B cell (primary cell): Measurements from ENCODE around the gene SENP3. TPM values are rescaled to one million over a fixed set of nuclear protein-coding genes. Genes with fewer than 3 reads are reported as not detected.

Experiments used
- ATAC-seq: fragments of 200-7000 bp; cut with Tn5 transposase; one replicate; pipeline ENCODE4 v1.10.0; 2021; ENCODE audit warnings: low read depth, mild to moderate bottlenecking, moderate number of reproducible peaks, moderate library complexity
- CTCF ChIA-PET: fragments of 350-600 bp; sonication (Branson Sonifier 250); formaldehyde crosslinking; loops from one replicate; lab custom pipeline; 2021; ENCODE audit warnings: antibody characterized with exemption, inconsistent platforms; lab: Charles Lee
- POLR2A ChIA-PET: fragments of 350-600 bp; sonication (Branson Sonifier 250); formaldehyde crosslinking; loops from one replicate; lab custom pipeline; 2021; ENCODE audit warnings: antibody characterized with exemption; lab: Charles Lee
- DNase-seq: peaks from one replicate; pipeline ENCODE4 v3.0.0; 2013
- H2AFZ ChIP-seq: 2 replicates; pipeline ENCODE4 v1.6.1; 2012; ENCODE audit warnings: mild to moderate bottlenecking, low read depth, low read length; ENCODE audit not compliant: insufficient read depth, poor library complexity, severe bottlenecking
- H3K27ac ChIP-seq, 2 donors: 1 replicate in 1 of 2; 2 replicates in 1 of 2; pipeline ENCODE4 v1.5.1; 2012 to 2013; ENCODE audit warnings: low read length in 2 of 2, mild to moderate bottlenecking in 2 of 2, moderate library complexity in 1 of 2
- H3K27me3 ChIP-seq, 4 experiments: fragments of 200-600 bp in 1 of 4; sonication (generic) in 1 of 4; replicated peaks in 1 of 4; 1 replicate in 2 of 4; 2 replicates in 2 of 4; pipeline versions ENCODE4 v1.6.1 to v1.7.0; 2013 to 2016; ENCODE audit warnings: low read length in 3 of 4, mild to moderate bottlenecking in 2 of 4, mixed read lengths in 1 of 4, moderate library complexity in 1 of 4; ENCODE audit not compliant: insufficient read depth in 4 of 4, control insufficient read depth in 3 of 4; ENCODE audit errors: control extremely low read depth in 1 of 4
- H3K36me3 ChIP-seq, 2 experiments: replicated peaks in 1 of 2; 1 replicate in 1 of 2; 2 replicates in 1 of 2; pipeline versions ENCODE4 v1.6.1 to v1.7.1; 2013; ENCODE audit warnings: low read length in 1 of 2; ENCODE audit not compliant: insufficient read depth in 2 of 2, control insufficient read depth in 1 of 2; ENCODE audit errors: control extremely low read depth in 1 of 2, extremely low read depth in 1 of 2
- H3K4me1 ChIP-seq, 2 donors: fragments of 200-600 bp in 1 of 2; sonication (generic) in 1 of 2; 1 replicate in 1 of 2; 2 replicates in 1 of 2; pipeline versions ENCODE4 v1.5.1 to v1.6.1; 2013 to 2017; ENCODE audit warnings: low read length in 2 of 2; ENCODE audit not compliant: control insufficient read depth in 2 of 2, insufficient read depth in 2 of 2
- H3K4me2 ChIP-seq: replicated peaks from 2 replicates; pipeline ENCODE3; 2012; ENCODE audit warnings: mild to moderate bottlenecking, low read depth, low read length; ENCODE audit not compliant: poor library complexity, severe bottlenecking
- H3K4me3 ChIP-seq, 5 experiments: fragments of 200-600 bp in 1 of 5; sonication (generic) in 1 of 5; 1 replicate in 3 of 5; 2 replicates in 2 of 5; pipeline versions ENCODE4 v1.5.1 to v1.7.0; 2011 to 2016; ENCODE audit warnings: low read length in 4 of 5, mild to moderate bottlenecking in 4 of 5, low read depth in 2 of 5, control low read depth in 1 of 5, moderate library complexity in 1 of 5; ENCODE audit not compliant: insufficient read depth in 1 of 5; ENCODE audit errors: control extremely low read depth in 1 of 5, extremely low read depth in 1 of 5
- H3K79me2 ChIP-seq: fragments of 200-600 bp; sonication (generic); one replicate; pipeline ENCODE4 v1.6.0; 2016; ENCODE audit warnings: low read length; ENCODE audit not compliant: control insufficient read depth, insufficient read depth
- H3K9ac ChIP-seq: fragments of 200-600 bp; sonication (generic); 2 replicates; pipeline ENCODE4 v1.6.1; 2017; ENCODE audit warnings: mild to moderate bottlenecking, low read length, moderate library complexity
- H3K9me3 ChIP-seq, 3 donors: one replicate each; pipeline versions ENCODE4 v1.6.1 to v1.7.1; 2013; ENCODE audit warnings: low read length in 2 of 3; ENCODE audit not compliant: control insufficient read depth in 2 of 3, insufficient read depth in 1 of 3; ENCODE audit errors: control extremely low read depth in 1 of 3
- H4K20me1 ChIP-seq: 2 replicates; pipeline ENCODE4 v1.6.0; 2012; ENCODE audit warnings: mild to moderate bottlenecking, low read length; ENCODE audit not compliant: insufficient read depth, control insufficient read depth, poor library complexity, severe bottlenecking
- H3K27ac Mint-ChIP-seq: one replicate; pipeline ENCODE4 v1.8.0; 2021; ENCODE audit warnings: mixed read lengths
- H3K27me3 Mint-ChIP-seq: one replicate; pipeline ENCODE4 v1.8.0; 2021; ENCODE audit warnings: mixed read lengths
- H3K4me1 Mint-ChIP-seq: one replicate; pipeline ENCODE4 v1.8.0; 2021; ENCODE audit warnings: mixed read lengths
- H3K4me3 Mint-ChIP-seq: one replicate; pipeline ENCODE4 v1.8.0; 2021; ENCODE audit warnings: mixed read lengths
- H3K9me3 Mint-ChIP-seq: one replicate; pipeline ENCODE4 v1.8.0; 2022; ENCODE audit warnings: mixed read lengths; ENCODE audit not compliant: insufficient read depth
- CTCF ChIP-seq: fragments of 200-600 bp; IDR thresholded peaks from one replicate; pipeline ENCODE4 v1.8.0; 2022; ENCODE audit warnings: antibody characterized with exemption, mild to moderate bottlenecking
- EZH2 ChIP-seq: IDR thresholded peaks from 2 replicates; pipeline ENCODE4 v1.6.1; 2012; ENCODE audit warnings: borderline replicate concordance, low read depth, mild to moderate bottlenecking, moderate library complexity, low read length; ENCODE audit not compliant: insufficient read depth, poor library complexity, severe bottlenecking
- WGBS: methylation state at CpG from one replicate; pipeline ENCODE4 v1.1.5; 2013; ENCODE audit warnings: missing lambda C conversion rate; ENCODE audit not compliant: insufficient coverage; 5-methylcytosine and 5-hydroxymethylcytosine counted together
- intact Hi-C: fragments of 100-400 bp; cut with micrococcal nuclease; formaldehyde crosslinking; loops from one replicate; pipeline ENCODE4 v1.10.0; 2022
- polyA plus RNA-seq: library from polyadenylated mRNA; depleted of rRNA; stranded (reverse); fragments of >200 nt; gene quantifications from 2 replicates; pipeline ENCODE4 v1.2.3, GENCODE V29; 2012
- total RNA-seq, 2 donors: library from RNA; stranded (reverse); fragments of 120-200 nt in 1 of 2; gene quantifications; 1 replicate in 1 of 2; 2 replicates in 1 of 2; pipeline versions ENCODE4 v1.2.3 to v1.2.4, GENCODE V29; 2013 to 2022

SENP3 gene
- total and polyA plus RNA-seq, 2 donors (not counting 1 experiment from before 2014, with no cell fraction given), result 45.1 to 57.1 TPM

- Histone ChIP-seq H3K36me3 (no peaks in the 10 kb centered on the region), H3K4me3 (no peak overlapping the region), H3K27ac (no peak overlapping the region), H2AFZ (no peak overlapping the region), H3K79me2 (no peaks in the 10 kb centered on the region), H4K20me1 (no peaks in the 10 kb centered on the region), H3K9me3 (peaks cover 0 to 15% (median 6%) of the 10 kb centered on the region in 3 donors), H3K4me2 (no peak overlapping the region), H3K9ac (no peak overlapping the region), H3K4me1 (no peaks in the 10 kb centered on the region), H3K27me3 (no peaks in the 10 kb centered on the region)
- ChIA-PET CTCF (interaction anchor here (1.3 to 1.5 kb wide), 2 partner anchors 17 to 22 kb away, joined by 4 to 5 read pairs; no protein-coding TSS in a partner anchor), POLR2A (no interaction called here)
- DNase-seq (no peak), ATAC-seq (no peak)
- H3K4me1 Mint-ChIP-seq, result no peaks in the 10 kb centered on the region
- intact Hi-C loops, result no loop called here
- TF ChIP-seq CTCF (no peak), EZH2 (no peak)
- H3K27me3 Mint-ChIP-seq, result no peaks in the 10 kb centered on the region
- no peak overlapping the region for H3K4me3 Mint-ChIP-seq
- WGBS, result 86% methylated on average over 9 of the region's 11 CpGs
- H3K9me3 Mint-ChIP-seq, result no peaks in the 10 kb centered on the region
- H3K27ac Mint-ChIP-seq, result no peak overlapping the region
Measured at GRCh38 chr17:7538891-7539545, 22.7 kb upstream of the SENP3 start.

GRCh38 chr17:7541074-7541621 lies 20.6 kb upstream of the SENP3 start:
- no peak for ATAC-seq
- ChIA-PET POLR2A (no interaction called here), CTCF (interaction anchor here (0.7 to 12.1 kb wide), 2 partner anchors 19 to 49 kb away, joined by 3 to 126 read pairs; partner anchors contain the start of genes SENP3 and TNFSF13)

More at GRCh38 chr17:7541074-7541621, 20.6 kb upstream of the SENP3 start:
- no peaks in the 10 kb centered on the region for H3K36me3 ChIP-seq
- no peaks in the 10 kb centered on the region for H4K20me1 ChIP-seq
- intact Hi-C loops, result no loop called here
- no peak overlapping the region for H3K27ac Mint-ChIP-seq
- H3K9ac ChIP-seq, result no peak overlapping the region
- H3K4me3 ChIP-seq, result no peak overlapping the region
- TF ChIP-seq CTCF (no peak), EZH2 (no peak)
- no peak overlapping the region for H3K4me3 Mint-ChIP-seq
- H3K27me3 Mint-ChIP-seq, result no peaks in the 10 kb centered on the region
- H3K27me3 ChIP-seq, result no peaks in the 10 kb centered on the region
- H3K4me1 Mint-ChIP-seq, result no peaks in the 10 kb centered on the region
- no peak overlapping the region for H3K4me2 ChIP-seq
- 94% methylated on average over 8 of the region's 9 CpGs for WGBS
- no peak overlapping the region for H3K27ac ChIP-seq
- DNase-seq, result no peak
- H2AFZ ChIP-seq, result no peak overlapping the region
- peaks cover 0 to 15% (median 6%) of the 10 kb centered on the region in 3 donors for H3K9me3 ChIP-seq
- no peaks in the 10 kb centered on the region for H3K4me1 ChIP-seq
- H3K9me3 Mint-ChIP-seq, result no peaks in the 10 kb centered on the region
- H3K79me2 ChIP-seq, result no peaks in the 10 kb centered on the region
